Natural killer cell (primary cell): ENCODE measurements around the gene UBAC2. TPM values are rescaled to one million over a fixed set of nuclear protein-coding genes. Genes with fewer than 3 reads are reported as not detected.

Source experiments
- ATAC-seq, 3 donors: fragments of 150-1000 bp in 2 of 3; fragments of 200-7000 bp in 1 of 3; cut with Tn5 transposase; 1 replicate in 1 of 3; 2 replicates in 2 of 3; pipeline ENCODE4 v1.10.0; 2021; ENCODE audit warnings: mild to moderate bottlenecking in 2 of 3, moderate library complexity in 2 of 3
- DNase-seq, 2 donors: peaks; one replicate each; pipeline versions ENCODE4 v3.0.0 to v3.0.0-alpha.2; 2013 to 2021; ENCODE audit warnings: mixed read lengths in 1 of 2
- H3K27ac ChIP-seq: one replicate; pipeline ENCODE4 v1.5.1; 2013; ENCODE audit warnings: mild to moderate bottlenecking, low read length
- H3K27me3 ChIP-seq: one replicate; pipeline ENCODE4 v1.6.1; 2013; ENCODE audit warnings: low read length; ENCODE audit not compliant: control insufficient read depth, insufficient read depth
- H3K36me3 ChIP-seq: one replicate; pipeline ENCODE4 v1.6.1; 2013; ENCODE audit warnings: low read length; ENCODE audit not compliant: control insufficient read depth, insufficient read depth
- H3K4me1 ChIP-seq: one replicate; pipeline ENCODE4 v1.6.1; 2013; ENCODE audit warnings: low read length; ENCODE audit not compliant: control insufficient read depth, insufficient read depth
- H3K4me3 ChIP-seq: one replicate; pipeline ENCODE4 v1.5.1; 2013; ENCODE audit warnings: low read length
- H3K9me3 ChIP-seq: one replicate; pipeline ENCODE4 v1.6.1; 2013; ENCODE audit warnings: low read length; ENCODE audit not compliant: control insufficient read depth, insufficient read depth
- H3K27ac Mint-ChIP-seq, 2 donors: one replicate each; pipeline ENCODE4 v1.8.0; 2022; ENCODE audit warnings: mild to moderate bottlenecking in 2 of 2, mixed read lengths in 2 of 2, moderate library complexity in 1 of 2
- H3K27me3 Mint-ChIP-seq, 2 donors: one replicate each; pipeline ENCODE4 v1.8.0; 2022; ENCODE audit warnings: low read depth in 2 of 2, mixed read lengths in 2 of 2
- H3K36me3 Mint-ChIP-seq: one replicate; pipeline ENCODE4 v1.8.0; 2022; ENCODE audit warnings: mixed read lengths
- H3K4me1 Mint-ChIP-seq, 2 donors: one replicate each; pipeline ENCODE4 v1.8.0; 2022; ENCODE audit warnings: mixed read lengths in 2 of 2
- H3K4me3 Mint-ChIP-seq: one replicate; pipeline ENCODE4 v1.8.0; 2022; ENCODE audit warnings: mild to moderate bottlenecking, moderate library complexity, mixed read lengths
- H3K9me3 Mint-ChIP-seq, 2 donors: one replicate each; pipeline ENCODE4 v1.8.0; 2022; ENCODE audit warnings: mixed read lengths in 2 of 2
- WGBS: methylation state at CpG from one replicate; pipeline ENCODE4 v1.1.7; 2013; ENCODE audit warnings: missing lambda C conversion rate; ENCODE audit not compliant: insufficient coverage; 5-methylcytosine and 5-hydroxymethylcytosine counted together
- intact Hi-C: fragments of 100-400 bp; cut with micrococcal nuclease; formaldehyde crosslinking; loops from one replicate; pipeline ENCODE4 v1.14.2; 2022
- total RNA-seq, 4 donors: library from RNA; stranded (reverse); fragments of 120-200 nt in 1 of 4; gene quantifications; one replicate each; pipeline versions ENCODE4 v1.2.3 to v1.2.4, GENCODE V29; 2013 to 2022
- TF ChIP-seq, protein P1 (sequence below): fragments of 200-600 bp; IDR thresholded peaks from one replicate; pipeline ENCODE4 v1.8.0; 2022; ENCODE audit warnings: antibody characterized with exemption

Gene UBAC2
- total RNA-seq, 3 donors from 2014 or later (not counting 1 experiment from before 2014, with no cell fraction given), result 50.6 to 59.1 (median 56.4) TPM

DNA sequence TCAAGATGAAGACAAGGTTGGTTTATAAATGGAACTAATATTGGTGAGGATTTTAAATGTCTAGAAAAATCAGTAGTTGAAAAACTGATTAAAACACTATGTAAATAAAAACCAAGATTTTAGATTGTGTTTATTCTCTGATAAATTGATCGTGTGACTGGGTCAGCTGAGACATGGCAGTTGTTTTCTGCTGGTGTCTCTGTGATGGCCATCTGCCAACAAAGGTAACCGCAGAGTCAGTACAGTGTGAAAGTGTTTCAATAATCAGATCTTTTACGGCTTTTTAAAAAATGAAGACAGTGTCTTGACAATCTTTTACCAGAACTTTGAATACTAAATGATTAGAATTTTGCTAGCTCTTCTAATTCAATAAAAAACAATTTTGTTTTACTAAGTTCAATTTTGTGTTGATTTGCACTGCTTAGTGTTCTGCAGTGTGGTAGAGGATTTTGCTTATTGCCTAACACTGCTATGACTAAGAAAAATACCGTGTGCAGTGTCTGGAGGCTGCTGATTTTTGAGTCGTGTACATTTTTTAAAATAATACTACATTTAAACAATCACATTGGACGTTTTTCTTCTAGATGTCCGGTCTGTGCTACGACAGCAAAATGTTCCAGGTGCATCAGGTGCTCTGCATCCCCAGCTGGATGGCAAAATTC, 139.2 kb downstream of the UBAC2 start:
- Histone ChIP-seq H3K4me1 (peaks cover 35% of the 10 kb centered on the region), H3K27me3 (no peaks in the 10 kb centered on the region), H3K9me3 (no peaks in the 10 kb centered on the region), H3K27ac (peak overlapping the region; percentile 14), H3K36me3 (peaks cover 38% of the 10 kb centered on the region), H3K4me3 (no peak overlapping the region)
- DNase-seq (peak in 1 of 2 donors; percentile 87), ATAC-seq (peak; percentile 72 to 84 (median 81))
- TF ChIP-seq, protein P1, sequence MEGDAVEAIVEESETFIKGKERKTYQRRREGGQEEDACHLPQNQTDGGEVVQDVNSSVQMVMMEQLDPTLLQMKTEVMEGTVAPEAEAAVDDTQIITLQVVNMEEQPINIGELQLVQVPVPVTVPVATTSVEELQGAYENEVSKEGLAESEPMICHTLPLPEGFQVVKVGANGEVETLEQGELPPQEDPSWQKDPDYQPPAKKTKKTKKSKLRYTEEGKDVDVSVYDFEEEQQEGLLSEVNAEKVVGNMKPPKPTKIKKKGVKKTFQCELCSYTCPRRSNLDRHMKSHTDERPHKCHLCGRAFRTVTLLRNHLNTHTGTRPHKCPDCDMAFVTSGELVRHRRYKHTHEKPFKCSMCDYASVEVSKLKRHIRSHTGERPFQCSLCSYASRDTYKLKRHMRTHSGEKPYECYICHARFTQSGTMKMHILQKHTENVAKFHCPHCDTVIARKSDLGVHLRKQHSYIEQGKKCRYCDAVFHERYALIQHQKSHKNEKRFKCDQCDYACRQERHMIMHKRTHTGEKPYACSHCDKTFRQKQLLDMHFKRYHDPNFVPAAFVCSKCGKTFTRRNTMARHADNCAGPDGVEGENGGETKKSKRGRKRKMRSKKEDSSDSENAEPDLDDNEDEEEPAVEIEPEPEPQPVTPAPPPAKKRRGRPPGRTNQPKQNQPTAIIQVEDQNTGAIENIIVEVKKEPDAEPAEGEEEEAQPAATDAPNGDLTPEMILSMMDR, result no peak
- intact Hi-C loops, result loop anchor here (1.0 to 5.0 kb wide), 3 partner anchors 12 to 42 kb away; no protein-coding TSS in a partner anchor
- Mint-ChIP-seq H3K27ac (peak overlapping the region; percentile 4 to 71), H3K27me3 (peaks cover 5 to 17% of the 10 kb centered on the region in 2 donors), H3K36me3 (peaks cover 18% of the 10 kb centered on the region), H3K4me1 (peaks cover 32 to 38% of the 10 kb centered on the region in 2 donors), H3K4me3 (peak overlapping the region; percentile 85), H3K9me3 (no peaks in the 10 kb centered on the region)
- WGBS, result 50% methylated on average over 8 of the region's 8 CpGs

DNA sequence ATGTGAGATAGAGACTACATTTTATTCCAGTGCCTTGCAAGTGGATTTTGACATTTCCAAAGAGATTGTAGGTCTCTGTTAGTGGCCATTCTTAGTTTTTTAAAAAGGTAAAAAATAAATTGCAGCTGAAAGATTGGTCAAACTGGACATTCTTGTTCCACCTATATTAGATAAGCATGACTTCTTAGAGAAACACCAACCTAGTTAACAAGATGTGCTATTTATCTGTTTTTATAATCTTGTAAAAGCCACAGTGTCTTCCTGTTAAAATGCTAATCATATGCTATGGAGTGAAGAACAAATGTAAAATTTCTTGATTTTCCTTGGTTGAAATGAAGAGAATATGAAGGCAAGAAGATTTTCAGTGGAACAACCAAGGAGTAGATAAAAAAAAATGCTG, 140.0 kb downstream of the UBAC2 start:
- peak overlapping the region; percentile 13 for H3K27ac ChIP-seq
- Mint-ChIP-seq H3K9me3 (no peaks in the 10 kb centered on the region), H3K4me1 (peaks cover 32 to 38% of the 10 kb centered on the region in 2 donors), H3K27me3 (peaks cover 5 to 17% of the 10 kb centered on the region in 2 donors), H3K4me3 (peak overlapping the region; percentile 85), H3K36me3 (peaks cover 18% of the 10 kb centered on the region), H3K27ac (peak overlapping the region; percentile 4 to 71)
- no peaks in the 10 kb centered on the region for H3K9me3 ChIP-seq
- DNase-seq (no peak), ATAC-seq (peak in 2 of 3 donors; percentile 48 to 52)
- H3K4me1 ChIP-seq, result peaks cover 35% of the 10 kb centered on the region
- H3K36me3 ChIP-seq, result peaks cover 39% of the 10 kb centered on the region
- H3K4me3 ChIP-seq, result no peak overlapping the region
- intact Hi-C loops, result loop anchor here (1.0 to 5.0 kb wide), 2 partner anchors 12 to 42 kb away; no protein-coding TSS in a partner anchor
- H3K27me3 ChIP-seq, result no peaks in the 10 kb centered on the region
- TF ChIP-seq, protein P1, result no peak

DNA sequence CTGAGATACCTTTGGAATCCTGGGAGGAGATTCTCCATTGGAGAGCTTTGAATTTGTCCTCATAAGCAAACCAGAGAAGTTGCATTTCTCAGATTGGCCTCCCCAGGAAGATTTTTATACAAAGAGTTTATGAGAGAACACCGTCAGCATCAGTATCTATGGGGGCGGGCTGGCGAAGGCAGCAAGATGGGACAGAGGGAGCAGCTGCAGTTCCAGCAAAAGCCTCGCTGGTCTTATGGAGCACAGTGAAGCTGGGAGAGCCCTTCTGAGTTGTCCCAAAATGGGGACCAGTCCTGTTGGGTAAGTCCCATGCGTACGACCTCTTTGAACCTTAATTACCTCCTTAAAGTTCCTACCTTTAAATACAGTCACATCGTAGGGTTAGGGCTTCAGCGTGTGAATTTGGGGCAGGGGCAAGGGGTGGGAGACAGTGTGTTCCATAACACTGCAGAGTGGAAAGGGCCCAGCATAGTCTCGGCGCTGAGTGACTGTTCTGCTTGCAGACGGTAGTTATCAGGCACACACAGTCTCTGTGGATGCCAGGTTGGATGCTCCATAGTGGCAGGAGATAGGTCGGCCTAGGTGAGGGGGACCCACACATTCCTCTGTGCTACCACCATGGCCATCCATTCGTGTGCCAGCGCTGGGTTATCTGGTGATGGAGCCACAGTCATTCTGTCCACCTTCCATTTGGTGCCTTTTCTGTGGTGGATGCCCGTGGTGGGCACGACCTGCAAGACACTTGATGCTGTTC, 141.5 kb downstream of the UBAC2 start:
- intact Hi-C loops, result loop anchor here (5.0 kb wide), 1 partner anchor 40 kb away; no protein-coding TSS in a partner anchor
- H3K27ac Mint-ChIP-seq, result no peak overlapping the region
- ATAC-seq, result no peak
- H3K9me3 ChIP-seq, result no peaks in the 10 kb centered on the region
- H3K4me1 Mint-ChIP-seq, result peaks cover 45 to 46% of the 10 kb centered on the region in 2 donors
- H3K27me3 ChIP-seq, result no peaks in the 10 kb centered on the region
- peaks cover 23% of the 10 kb centered on the region for H3K36me3 Mint-ChIP-seq
- over 99% methylated on average over 16 of the region's 16 CpGs for WGBS
- peaks cover 5 to 17% of the 10 kb centered on the region in 2 donors for H3K27me3 Mint-ChIP-seq
- no peak for DNase-seq
- TF ChIP-seq, protein P1, result no peak
- no peak overlapping the region for H3K4me3 ChIP-seq
- no peak overlapping the region for H3K4me3 Mint-ChIP-seq
- no peaks in the 10 kb centered on the region for H3K9me3 Mint-ChIP-seq
- peaks cover 40% of the 10 kb centered on the region for H3K36me3 ChIP-seq
- no peak overlapping the region for H3K27ac ChIP-seq
- H3K4me1 ChIP-seq, result peaks cover 47% of the 10 kb centered on the region
